Measurements from ENCODE around the gene KCNN3. TPM values are rescaled to one million over a fixed set of nuclear protein-coding genes. Genes with fewer than 3 reads are reported as not detected.

Gene KCNN3
- polyA plus RNA-seq, 1 donor = 4.7 TPM

- Histone ChIP-seq H3K9me3 (ENCODE audit: control insufficient read depth, low read depth, low read length) (no peaks in the 10 kb centered on the region), H3K27me3 (ENCODE audit: control insufficient read depth, insufficient read depth, low read length) (no peaks in the 10 kb centered on the region), H3K36me3 (ENCODE audit: control insufficient read depth, insufficient read depth, low read length) (no peaks in the 10 kb centered on the region), H3K4me1 (ENCODE audit: control insufficient read depth, insufficient read depth, low read length) (no peaks in the 10 kb centered on the region), H3K27ac (ENCODE audit: low read length) (no peak overlapping the region), H3K4me3 (ENCODE audit: low read length) (no peak overlapping the region)
- WGBS (ENCODE audit: insufficient coverage, low lambda C conversion rate) = no CpG with 5 or more reads among the region's 2 CpGs
- DNase-seq = no peak
Measured at GRCh38 chr1:154832384-154832783, 37.7 kb downstream of the KCNN3 start.

- Histone ChIP-seq H3K9me3 (ENCODE audit: control insufficient read depth, low read depth, low read length) (no peaks in the 10 kb centered on the region), H3K27me3 (ENCODE audit: control insufficient read depth, insufficient read depth, low read length) (no peaks in the 10 kb centered on the region), H3K36me3 (ENCODE audit: control insufficient read depth, insufficient read depth, low read length) (no peaks in the 10 kb centered on the region), H3K4me3 (ENCODE audit: low read length) (no peak overlapping the region), H3K4me1 (ENCODE audit: control insufficient read depth, insufficient read depth, low read length) (no peaks in the 10 kb centered on the region), H3K27ac (ENCODE audit: low read length) (no peak overlapping the region)
- no peak for DNase-seq
- WGBS (ENCODE audit: insufficient coverage, low lambda C conversion rate) = no CpG with 5 or more reads among the region's 2 CpGs
Measured at GRCh38 chr1:154831462-154831861, 38.6 kb downstream of the KCNN3 start.

- Histone ChIP-seq H3K36me3 (ENCODE audit: control insufficient read depth, insufficient read depth, low read length) (no peaks in the 10 kb centered on the region), H3K9me3 (ENCODE audit: control insufficient read depth, low read depth, low read length) (no peaks in the 10 kb centered on the region), H3K27me3 (ENCODE audit: control insufficient read depth, insufficient read depth, low read length) (no peaks in the 10 kb centered on the region), H3K4me1 (ENCODE audit: control insufficient read depth, insufficient read depth, low read length) (no peaks in the 10 kb centered on the region), H3K27ac (ENCODE audit: low read length) (no peak overlapping the region), H3K4me3 (ENCODE audit: low read length) (no peak overlapping the region)
- no CpG with 5 or more reads among the region's 5 CpGs for WGBS (ENCODE audit: insufficient coverage, low lambda C conversion rate)
- no peak for DNase-seq
Measured at GRCh38 chr1:154829062-154829461, 41.0 kb downstream of the KCNN3 start.

- Histone ChIP-seq H3K4me1 (ENCODE audit: control insufficient read depth, insufficient read depth, low read length) (no peaks in the 10 kb centered on the region), H3K9me3 (ENCODE audit: control insufficient read depth, low read depth, low read length) (no peaks in the 10 kb centered on the region), H3K27ac (ENCODE audit: low read length) (no peak overlapping the region), H3K36me3 (ENCODE audit: control insufficient read depth, insufficient read depth, low read length) (no peaks in the 10 kb centered on the region), H3K27me3 (ENCODE audit: control insufficient read depth, insufficient read depth, low read length) (peaks cover 2% of the 10 kb centered on the region), H3K4me3 (ENCODE audit: low read length) (no peak overlapping the region)
- DNase-seq = no peak
- WGBS (ENCODE audit: insufficient coverage, low lambda C conversion rate) = 93% methylated on average over 3 of the region's 5 CpGs
Measured at GRCh38 chr1:154824179-154825000, 45.7 kb downstream of the KCNN3 start.

- H3K27me3 ChIP-seq (ENCODE audit: control insufficient read depth, insufficient read depth, low read length) = peaks cover 2% of the 10 kb centered on the region
- no peaks in the 10 kb centered on the region for H3K9me3 ChIP-seq (ENCODE audit: control insufficient read depth, low read depth, low read length)
- no CpG with 5 or more reads among the region's 6 CpGs for WGBS (ENCODE audit: insufficient coverage, low lambda C conversion rate)
- peaks cover 2% of the 10 kb centered on the region for H3K36me3 ChIP-seq (ENCODE audit: control insufficient read depth, insufficient read depth, low read length)
- no peaks in the 10 kb centered on the region for H3K4me1 ChIP-seq (ENCODE audit: control insufficient read depth, insufficient read depth, low read length)
- H3K4me3 ChIP-seq (ENCODE audit: low read length) = no peak overlapping the region
- H3K27ac ChIP-seq (ENCODE audit: low read length) = no peak overlapping the region
- no peak for DNase-seq
Measured at GRCh38 chr1:154822717-154823116, 47.4 kb downstream of the KCNN3 start.

- H3K36me3 ChIP-seq (ENCODE audit: control insufficient read depth, insufficient read depth, low read length) = peaks cover 2% of the 10 kb centered on the region
- no peaks in the 10 kb centered on the region for H3K4me1 ChIP-seq (ENCODE audit: control insufficient read depth, insufficient read depth, low read length)
- no peak for DNase-seq
- H3K27ac ChIP-seq (ENCODE audit: low read length) = no peak overlapping the region
- H3K4me3 ChIP-seq (ENCODE audit: low read length) = no peak overlapping the region
- peaks cover 2% of the 10 kb centered on the region for H3K27me3 ChIP-seq (ENCODE audit: control insufficient read depth, insufficient read depth, low read length)
- H3K9me3 ChIP-seq (ENCODE audit: control insufficient read depth, low read depth, low read length) = no peaks in the 10 kb centered on the region
- WGBS (ENCODE audit: insufficient coverage, low lambda C conversion rate) = no CpG with 5 or more reads among the region's 10 CpGs
Measured at GRCh38 chr1:154822233-154822632, 47.8 kb downstream of the KCNN3 start.

GRCh38 chr1:154821083-154821482 lies 49.0 kb downstream of the KCNN3 start:
- Histone ChIP-seq H3K27ac (ENCODE audit: low read length) (no peak overlapping the region), H3K4me3 (ENCODE audit: low read length) (no peak overlapping the region), H3K9me3 (ENCODE audit: control insufficient read depth, low read depth, low read length) (no peaks in the 10 kb centered on the region), H3K27me3 (ENCODE audit: control insufficient read depth, insufficient read depth, low read length) (peaks cover 2% of the 10 kb centered on the region), H3K4me1 (ENCODE audit: control insufficient read depth, insufficient read depth, low read length) (no peaks in the 10 kb centered on the region), H3K36me3 (ENCODE audit: control insufficient read depth, insufficient read depth, low read length) (peaks cover 2% of the 10 kb centered on the region)
- no CpG with 5 or more reads among the region's 7 CpGs for WGBS (ENCODE audit: insufficient coverage, low lambda C conversion rate)
- DNase-seq = no peak

- H3K27me3 ChIP-seq (ENCODE audit: control insufficient read depth, insufficient read depth, low read length) = peaks cover 2% of the 10 kb centered on the region
- no peaks in the 10 kb centered on the region for H3K4me1 ChIP-seq (ENCODE audit: control insufficient read depth, insufficient read depth, low read length)
- no peak overlapping the region for H3K27ac ChIP-seq (ENCODE audit: low read length)
- H3K4me3 ChIP-seq (ENCODE audit: low read length) = no peak overlapping the region
- no peaks in the 10 kb centered on the region for H3K9me3 ChIP-seq (ENCODE audit: control insufficient read depth, low read depth, low read length)
- H3K36me3 ChIP-seq (ENCODE audit: control insufficient read depth, insufficient read depth, low read length) = peaks cover 2% of the 10 kb centered on the region
- DNase-seq = no peak
- WGBS (ENCODE audit: insufficient coverage, low lambda C conversion rate) = no CpG with 5 or more reads among the region's 6 CpGs
Measured at GRCh38 chr1:154820646-154821045, 49.4 kb downstream of the KCNN3 start.

GRCh38 chr1:154819628-154820590 lies 50.2 kb downstream of the KCNN3 start:
- no CpG with 5 or more reads among the region's 7 CpGs for WGBS (ENCODE audit: insufficient coverage, low lambda C conversion rate)
- Histone ChIP-seq H3K4me3 (ENCODE audit: low read length) (no peak overlapping the region), H3K36me3 (ENCODE audit: control insufficient read depth, insufficient read depth, low read length) (peaks cover 2% of the 10 kb centered on the region), H3K9me3 (ENCODE audit: control insufficient read depth, low read depth, low read length) (no peaks in the 10 kb centered on the region), H3K27ac (ENCODE audit: low read length) (no peak overlapping the region), H3K27me3 (ENCODE audit: control insufficient read depth, insufficient read depth, low read length) (peaks cover 6% of the 10 kb centered on the region), H3K4me1 (ENCODE audit: control insufficient read depth, insufficient read depth, low read length) (no peaks in the 10 kb centered on the region)
- no peak for DNase-seq

- H3K4me1 ChIP-seq (ENCODE audit: control insufficient read depth, insufficient read depth, low read length) = no peaks in the 10 kb centered on the region
- peaks cover 16% of the 10 kb centered on the region for H3K27me3 ChIP-seq (ENCODE audit: control insufficient read depth, insufficient read depth, low read length)
- WGBS (ENCODE audit: insufficient coverage, low lambda C conversion rate) = no CpG with 5 or more reads among the region's 6 CpGs
- H3K4me3 ChIP-seq (ENCODE audit: low read length) = no peak overlapping the region
- no peaks in the 10 kb centered on the region for H3K9me3 ChIP-seq (ENCODE audit: control insufficient read depth, low read depth, low read length)
- peaks cover 2% of the 10 kb centered on the region for H3K36me3 ChIP-seq (ENCODE audit: control insufficient read depth, insufficient read depth, low read length)
- no peak for DNase-seq
- H3K27ac ChIP-seq (ENCODE audit: low read length) = no peak overlapping the region
Measured at GRCh38 chr1:154818911-154819310, 51.2 kb downstream of the KCNN3 start.
